Astrocyte of the cerebellum (primary cell): Measurements from ENCODE around the gene TP53AIP1.

Experiments
- DNase-seq: peaks from one replicate; pipeline ENCODE4 v3.0.0-alpha.2; 2011; ENCODE audit warnings: low read depth
- H3K4me3 ChIP-seq: 2 replicates; pipeline ENCODE4 v1.5.1; 2011; ENCODE audit warnings: mild to moderate bottlenecking, low read depth, low read length, moderate library complexity
- CTCF ChIP-seq: IDR thresholded peaks from 2 replicates; pipeline ENCODE4 v1.5.1; 2012; ENCODE audit warnings: low read length, low read depth, moderate library complexity, mild to moderate bottlenecking; ENCODE audit errors: missing control alignments
- in situ Hi-C: cut with HindIII; loops from 2 replicates; pipeline ENCODE4 v1.10.0; 2017; ENCODE audit warnings: low sequenced_read_pairs

Gene TP53AIP1

GRCh38 chr11:128942817-128943427, at the start of gene TP53AIP1:
TSS of gene TP53AIP1 (minus strand) at chr11:128942871. CDS start at chr11:128937818, 5,053 bp downstream.
- DNase-seq = no peak
- no peak within 1 kb of the TSS for H3K4me3 ChIP-seq
- no peak for TF ChIP-seq CTCF
- in situ Hi-C loops = no loop called here

- H3K4me3 ChIP-seq = no peak overlapping the region
Measured at GRCh38 chr11:128988242-128988970, 45.7 kb upstream of the TP53AIP1 start.

DNA sequence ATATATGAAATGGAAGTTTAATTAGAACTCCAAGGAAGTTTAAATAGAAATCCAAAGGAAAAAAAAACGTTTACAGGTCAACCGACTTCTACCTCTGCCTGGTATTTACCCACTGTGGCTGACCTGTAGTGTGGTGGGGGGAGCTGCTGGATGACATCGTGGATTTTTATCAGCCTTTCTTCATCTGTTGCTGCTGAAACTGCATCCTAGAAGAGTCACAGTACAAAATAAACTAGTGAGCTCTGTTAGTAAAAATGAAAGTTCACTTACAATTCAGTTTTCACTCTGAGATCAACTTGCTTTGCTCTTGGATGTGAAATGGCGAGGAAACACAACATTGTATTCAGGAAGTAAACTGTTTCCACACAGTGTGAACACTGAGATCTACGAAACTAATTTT, 43.2 kb upstream of the TP53AIP1 start:
- DNase-seq = no peak
- no peak for TF ChIP-seq CTCF
- no peak overlapping the region for H3K4me3 ChIP-seq
- in situ Hi-C loops = no loop called here

More at GRCh38 chr11:128988242-128988970, 45.7 kb upstream of the TP53AIP1 start:
- in situ Hi-C loops = no loop called here
- no peak for TF ChIP-seq CTCF
- no peak for DNase-seq

GRCh38 chr11:128983023-128983422, 40.4 kb upstream of the TP53AIP1 start:
- no peak overlapping the region for H3K4me3 ChIP-seq
- no peak for DNase-seq
- no peak for TF ChIP-seq CTCF

DNA sequence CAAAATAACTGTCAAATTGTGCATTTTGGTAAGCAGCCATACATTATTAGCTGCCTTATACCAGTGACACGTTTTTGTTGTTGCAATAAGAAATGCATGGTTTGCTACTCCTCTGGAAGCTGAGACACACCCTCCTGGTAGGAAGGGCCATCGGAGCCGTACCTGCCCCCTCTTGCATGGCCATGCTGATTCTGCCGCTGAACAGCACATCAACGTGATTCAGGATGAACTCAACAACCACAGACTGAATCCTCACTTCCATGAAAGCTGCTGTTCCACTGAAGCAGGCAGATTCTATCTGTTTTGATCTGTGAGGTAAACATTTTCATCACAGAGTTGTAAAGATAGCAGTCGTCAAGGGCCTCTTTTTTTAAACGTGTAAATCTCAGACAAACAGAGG, 38.6 kb upstream of the TP53AIP1 start:
- in situ Hi-C loops = no loop called here
- H3K4me3 ChIP-seq = no peak overlapping the region
- no peak for DNase-seq
- no peak for TF ChIP-seq CTCF

More at GRCh38 chr11:128983023-128983422, 40.4 kb upstream of the TP53AIP1 start:
- in situ Hi-C loops = no loop called here

DNA sequence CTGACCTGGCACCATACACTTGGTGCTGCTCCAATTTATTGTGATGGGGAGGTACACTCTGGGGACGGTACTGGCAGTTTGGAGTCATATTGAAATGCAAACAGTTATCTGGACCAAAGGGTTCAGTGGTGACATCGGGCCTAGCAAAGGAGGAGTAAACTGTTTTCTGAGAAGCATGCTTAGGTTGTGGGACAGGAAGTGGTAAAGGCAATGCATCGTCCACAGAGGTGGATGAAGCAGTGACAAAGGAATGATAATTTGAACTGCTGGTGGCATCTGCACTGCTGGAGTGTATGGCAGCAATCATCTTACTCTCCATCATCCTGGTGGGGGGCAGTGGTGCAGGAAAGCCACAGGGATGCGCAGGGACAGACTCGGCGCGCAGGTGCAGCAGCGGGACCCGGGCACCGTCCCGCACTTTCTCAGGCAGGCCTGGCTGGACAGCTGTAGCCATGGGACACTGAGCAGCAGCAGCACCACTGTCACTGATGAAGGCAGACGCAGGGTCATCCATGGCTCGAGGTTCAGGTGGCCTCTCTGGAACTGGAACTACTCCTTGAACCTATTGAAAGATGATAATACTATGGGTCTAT, 28.0 kb upstream of the TP53AIP1 start:
- no peak for TF ChIP-seq CTCF
- DNase-seq = no peak
- no peak overlapping the region for H3K4me3 ChIP-seq
- in situ Hi-C loops = no loop called here
